NCI-H345 (cell line): ENCODE data around the gene CFAP61.

Experiments used
- DNase-seq: peaks from one replicate; lab custom pipeline; 2025; lab: John Stamatoyannopoulos, UW

The CFAP61 gene

DNA sequence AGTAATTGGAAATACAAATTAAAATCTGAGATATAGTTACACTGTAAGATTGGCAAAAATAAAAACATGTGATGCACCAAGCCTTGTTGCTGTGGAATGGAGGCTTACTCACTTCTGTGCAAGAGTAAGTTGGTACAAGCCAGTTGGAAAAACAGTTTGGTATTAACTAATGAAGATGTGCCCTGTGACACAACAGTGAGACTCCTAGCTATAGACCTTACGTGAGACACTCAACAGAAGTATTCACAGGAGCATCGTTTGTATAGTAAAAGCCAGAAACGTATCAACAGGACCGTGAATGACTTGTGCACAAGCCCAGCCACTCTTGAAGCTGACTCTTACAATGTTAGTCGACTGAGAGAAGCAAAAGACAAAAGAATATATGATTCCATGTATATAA, 20.5 kb upstream of the CFAP61 start:
- DNase-seq = no peak

- no peak for DNase-seq
These were observed 17.8 kb upstream of the CFAP61 start for GRCh38 chr20:20034486-20034885.

DNA sequence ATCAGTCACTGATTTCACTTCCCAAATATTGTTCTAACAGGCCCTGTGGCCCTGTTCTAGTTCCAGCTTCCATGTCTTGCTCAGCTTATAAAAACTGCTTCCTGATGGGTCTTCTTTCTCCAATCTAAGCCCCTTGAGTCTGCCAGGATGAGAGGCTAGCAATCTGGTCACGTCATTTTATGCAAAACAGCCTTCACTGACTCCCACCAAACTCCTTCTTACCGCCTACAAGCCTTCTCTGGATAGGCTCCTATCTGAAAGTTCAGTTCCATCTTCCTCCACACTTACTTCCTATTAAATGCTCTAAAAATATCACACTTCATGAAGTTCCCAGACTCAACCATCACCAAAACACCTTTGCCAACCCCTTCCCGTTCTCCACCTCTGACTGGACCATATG, 15.6 kb upstream of the CFAP61 start:
- DNase-seq = no peak

- no peak for DNase-seq
These were observed 14.4 kb upstream of the CFAP61 start for GRCh38 chr20:20037960-20038359.

DNA sequence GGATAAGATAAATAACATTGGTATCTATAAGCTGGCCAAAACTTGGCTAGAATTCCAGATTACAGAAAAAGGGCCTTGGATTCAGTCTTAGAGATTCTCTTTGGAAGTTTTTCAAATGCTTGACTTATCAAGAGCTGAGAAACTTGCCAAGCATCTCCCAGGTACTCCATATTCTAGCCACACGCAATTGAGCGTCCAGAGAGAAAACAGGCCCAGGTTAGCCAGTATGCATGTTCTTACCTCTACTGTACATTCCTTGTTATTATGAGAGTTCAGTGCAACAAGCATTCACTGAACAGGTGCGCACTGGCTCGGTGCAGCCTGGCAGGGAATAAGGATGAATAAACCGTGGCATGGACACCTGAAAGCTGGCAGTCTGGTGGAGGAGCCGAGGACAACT, 13.7 kb upstream of the CFAP61 start:
- no peak for DNase-seq

GRCh38 chr20:20039752-20040387, 12.5 kb upstream of the CFAP61 start:
- no peak for DNase-seq

DNA sequence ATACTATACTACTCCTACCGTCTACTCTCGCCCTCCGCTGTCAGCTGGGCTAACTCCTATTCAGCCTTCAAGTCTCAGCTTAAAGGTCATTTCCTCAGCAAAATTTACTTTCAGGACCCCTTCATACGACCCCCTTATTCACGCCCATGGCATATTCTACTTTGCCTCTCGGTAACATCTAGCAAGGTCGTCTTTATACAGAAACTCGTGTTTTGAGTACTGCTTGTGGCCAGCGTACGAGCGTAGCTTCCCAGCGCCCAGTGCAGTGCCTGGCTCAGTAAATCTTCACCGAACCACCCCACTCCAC, 612 bp upstream of the CFAP61 start:
- no peak for DNase-seq

DNA sequence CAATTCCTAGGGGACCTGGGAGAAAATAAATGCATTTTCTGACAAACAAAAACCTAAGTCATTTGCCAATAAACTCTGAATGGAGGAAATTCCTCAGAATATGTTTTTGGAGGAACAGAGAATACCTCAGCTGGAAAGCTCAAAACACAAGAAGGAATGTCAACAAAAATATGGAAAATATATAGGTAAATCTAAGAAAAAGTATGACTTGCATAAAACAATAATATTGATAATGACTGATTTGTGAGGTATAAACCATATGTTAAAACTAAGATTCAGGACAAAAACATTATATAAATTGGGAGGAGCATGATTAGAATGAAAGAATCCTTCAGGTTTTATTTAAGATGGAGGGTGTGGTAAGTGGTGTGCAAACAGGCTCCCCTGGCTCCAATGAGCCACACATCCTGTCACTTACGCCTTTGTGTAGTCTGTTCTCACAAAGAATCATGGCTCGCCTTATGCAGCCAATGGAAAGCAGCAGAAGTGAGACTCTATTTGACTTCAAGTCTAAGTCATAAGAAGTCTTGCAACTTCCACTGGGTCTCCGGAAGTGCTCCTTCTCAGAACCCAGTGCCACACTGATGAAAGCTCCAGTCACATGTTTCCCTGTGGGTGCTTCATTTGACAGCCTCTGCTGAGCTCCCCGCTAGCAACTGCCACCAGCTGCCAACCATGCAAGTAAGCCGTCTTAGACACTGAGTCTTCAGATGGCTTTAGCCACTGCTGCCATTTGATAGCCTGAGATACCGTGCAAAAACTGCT, 8.1 kb downstream of the CFAP61 start:
- DNase-seq = no peak

DNA sequence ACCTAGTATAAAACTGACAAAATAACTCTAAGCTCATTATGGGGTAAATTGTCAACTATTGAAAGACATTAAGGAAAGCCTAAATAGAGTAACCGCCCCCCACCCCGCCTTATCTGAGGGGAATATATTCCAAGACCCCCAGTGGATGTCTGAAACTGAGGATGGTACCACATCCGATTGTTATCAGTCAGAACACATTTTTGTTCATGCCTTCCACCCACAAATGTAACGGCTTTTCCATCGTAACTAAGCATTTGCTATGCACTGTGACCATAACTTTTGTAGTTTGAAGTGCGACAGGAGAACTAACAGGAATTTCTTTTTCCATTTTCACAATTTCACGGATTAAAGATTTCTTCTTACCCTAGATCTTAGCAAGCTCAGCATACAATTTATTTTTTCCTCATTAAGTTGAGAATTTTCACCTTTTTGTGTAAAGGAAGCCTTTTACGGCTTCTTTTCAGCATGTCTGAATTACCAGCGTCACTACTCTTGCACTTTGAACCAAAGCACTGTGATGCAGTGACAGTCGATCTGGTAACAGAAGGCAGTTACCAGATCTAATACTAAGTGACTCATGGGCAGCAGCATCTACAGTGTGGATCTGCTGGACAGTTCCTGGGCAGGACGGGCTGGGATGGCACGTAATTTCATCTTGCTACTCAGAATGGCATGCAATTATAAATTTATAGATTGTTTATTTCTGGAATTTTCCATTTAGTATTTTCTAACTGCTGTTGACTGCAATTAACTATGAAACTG, 11.8 kb downstream of the CFAP61 start:
- no peak for DNase-seq

DNA sequence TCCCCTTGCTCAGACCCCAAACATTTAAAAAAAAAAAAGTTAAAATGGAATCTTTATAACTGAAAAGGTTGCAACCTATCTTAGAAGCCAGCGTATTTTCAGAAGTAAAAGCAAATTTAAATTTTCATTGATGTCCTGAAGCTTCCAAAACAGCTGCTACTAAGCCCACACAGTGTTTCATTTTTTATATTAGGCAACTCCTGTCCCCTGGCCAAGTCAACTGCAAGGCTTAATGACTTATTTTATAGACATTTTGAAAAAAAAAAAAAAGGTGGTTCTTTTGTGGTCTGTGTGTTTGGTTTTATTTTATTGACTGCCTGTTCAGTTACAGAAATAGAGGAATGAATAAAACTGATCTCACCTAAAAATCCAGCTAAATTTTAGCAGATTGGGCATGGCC, 13.0 kb downstream of the CFAP61 start:
- no peak for DNase-seq

GRCh38 chr20:20070871-20071726, 18.8 kb downstream of the CFAP61 start:
- DNase-seq = no peak

- peak; percentile 86 for DNase-seq
These were observed 21.6 kb downstream of the CFAP61 start for GRCh38 chr20:20073801-20074371.

GRCh38 chr20:20075032-20075431, 22.7 kb downstream of the CFAP61 start:
- DNase-seq = no peak

- no peak for DNase-seq
These were observed 24.1 kb downstream of the CFAP61 start for GRCh38 chr20:20076297-20077065.

DNA sequence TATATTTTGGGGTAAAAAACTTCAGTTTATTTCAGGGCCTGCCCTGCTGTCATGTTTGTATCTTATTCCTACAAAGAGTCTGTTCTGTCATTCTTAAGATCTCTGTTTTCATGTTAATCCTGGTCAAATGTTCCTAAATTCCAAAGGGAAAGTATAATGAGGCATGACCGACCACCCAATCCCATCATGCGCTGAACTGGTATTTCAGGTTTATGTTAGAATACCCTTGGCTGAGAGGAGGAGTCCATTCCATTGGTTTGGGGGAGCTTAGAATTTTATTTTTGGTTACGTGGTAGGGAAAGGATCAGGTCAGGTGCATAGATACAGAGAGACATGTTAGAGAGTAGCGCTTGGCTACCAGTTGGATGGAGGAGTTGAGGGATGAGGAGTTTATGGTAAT, 25.7 kb downstream of the CFAP61 start:
- no peak for DNase-seq

GRCh38 chr20:20079102-20079784, 26.9 kb downstream of the CFAP61 start:
- DNase-seq = peak; percentile 42

DNA sequence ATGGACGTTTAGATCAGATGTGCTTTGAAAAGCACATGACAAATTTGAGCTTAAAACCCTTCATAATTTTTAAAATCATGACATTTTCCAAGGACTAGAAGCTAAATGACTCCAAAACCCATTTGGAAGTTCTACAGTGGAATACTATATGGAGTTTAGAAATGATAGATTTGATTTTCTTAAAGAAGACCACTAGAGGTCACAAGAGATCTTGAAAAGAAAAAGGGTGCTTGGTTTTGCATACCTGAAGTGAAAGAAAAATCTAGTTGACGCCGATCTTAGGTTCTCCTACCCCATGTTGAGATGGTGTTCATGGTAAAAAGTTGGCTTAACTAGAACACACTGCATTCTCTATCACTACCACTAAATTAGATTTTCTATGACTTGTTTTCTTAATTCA, 31.5 kb downstream of the CFAP61 start:
- peak; percentile 65 for DNase-seq

GRCh38 chr20:20084296-20084752, 32.0 kb downstream of the CFAP61 start:
- DNase-seq = no peak

GRCh38 chr20:20085071-20085470, 32.7 kb downstream of the CFAP61 start:
- no peak for DNase-seq

GRCh38 chr20:20085812-20086211, 33.5 kb downstream of the CFAP61 start:
- no peak for DNase-seq
